GM12892 (cell line): ENCODE data around the gene OSR1.
"Not testable (repeated sequence)": the region's sequence is repeated elsewhere in the genome, so short reads cannot be mapped to it uniquely, and the experiment has no call there.

Experiments
- POLR2A ChIP-seq: IDR thresholded peaks from 2 replicates; pipeline ENCODE4 v1.6.1; 2011; ENCODE audit warnings: low read depth, low read length, control low read depth
- POLR2AphosphoS5 ChIP-seq: IDR thresholded peaks from 2 replicates; pipeline ENCODE4 v1.6.1; 2011; ENCODE audit warnings: low read depth, low read length, control low read depth

DNA sequence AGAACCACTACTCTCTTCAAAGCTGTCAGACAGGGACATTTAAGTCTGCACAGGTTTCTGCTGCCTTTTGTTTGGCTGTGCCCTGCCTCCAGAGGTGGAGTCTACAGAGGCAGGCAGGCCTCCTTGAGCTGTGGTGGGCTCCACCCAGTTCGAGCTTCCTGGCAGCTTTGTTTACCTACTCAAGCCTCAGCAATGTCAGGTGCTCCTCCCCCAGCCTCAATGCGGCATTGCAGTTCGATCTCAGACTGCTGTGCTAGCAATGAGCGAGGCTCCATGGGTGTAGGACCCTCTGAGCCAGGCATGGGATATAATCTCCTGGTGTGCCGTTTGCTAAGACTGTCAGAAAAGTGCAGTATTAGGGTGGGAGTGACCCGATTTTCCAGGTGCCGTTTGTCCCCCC lies 31.0 kb upstream of the OSR1 start:
- TF ChIP-seq POLR2AphosphoS5, POLR2A: not testable (repeated sequence)
